Stimulated activated memory B cell treated with anti-CD40 and anti-IgM and Interleukin-4, amounts not matched to agents 10 μg/mL and 1 μg/mL and 100 μg/mL, for 72 hours (primary cell): ENCODE measurements around the gene SLC25A13.
"Not testable (repeated sequence)": the region's sequence is repeated elsewhere in the genome, so short reads cannot be mapped to it uniquely, and the experiment has no call there.

Experiments
- ATAC-seq: fragments of 150-1000 bp; cut with Tn5 transposase; 2 replicates; pipeline ENCODE4 v1.10.0; 2021
- H3K27ac Mint-ChIP-seq: one replicate; pipeline ENCODE4 v1.8.0; 2022; ENCODE audit warnings: mild to moderate bottlenecking, mixed read lengths
- H3K27me3 Mint-ChIP-seq: one replicate; pipeline ENCODE4 v1.8.0; 2022; ENCODE audit warnings: mixed read lengths
- H3K36me3 Mint-ChIP-seq: one replicate; pipeline ENCODE4 v1.8.0; 2022; ENCODE audit warnings: mixed read lengths
- H3K4me1 Mint-ChIP-seq: one replicate; pipeline ENCODE4 v1.8.0; 2022; ENCODE audit warnings: mixed read lengths
- H3K4me3 Mint-ChIP-seq: one replicate; pipeline ENCODE4 v1.8.0; 2022; ENCODE audit warnings: mild to moderate bottlenecking, moderate library complexity, mixed read lengths
- H3K9me3 Mint-ChIP-seq: one replicate; pipeline ENCODE4 v1.8.0; 2022; ENCODE audit warnings: mixed read lengths

The SLC25A13 gene

DNA sequence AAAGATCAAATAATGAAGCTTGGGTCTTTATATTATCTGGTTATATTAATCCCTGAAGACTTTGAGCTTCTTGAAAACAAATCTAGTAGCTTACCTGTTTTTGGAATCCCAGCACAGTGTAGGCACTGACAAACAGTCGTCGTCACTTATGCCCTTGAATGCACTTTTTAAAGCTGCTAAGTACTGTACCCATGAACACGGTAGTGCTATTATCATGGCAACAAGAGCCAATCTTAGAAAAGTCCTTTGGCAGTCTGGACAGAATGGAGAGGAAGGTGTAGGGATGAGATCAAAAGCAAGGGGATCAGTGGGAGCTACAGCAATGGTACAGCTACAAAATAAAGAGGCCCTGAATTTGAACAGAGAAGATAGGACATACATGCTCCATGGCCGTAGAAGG, 9.4 kb downstream of the SLC25A13 start:
- no peak for ATAC-seq
- no peak overlapping the region for H3K4me3 Mint-ChIP-seq
- H3K27me3 Mint-ChIP-seq: no peaks in the 10 kb centered on the region
- peaks cover 61% of the 10 kb centered on the region for H3K4me1 Mint-ChIP-seq
- no peak overlapping the region for H3K27ac Mint-ChIP-seq
- H3K36me3 Mint-ChIP-seq: peaks cover 58% of the 10 kb centered on the region
- H3K9me3 Mint-ChIP-seq: no peaks in the 10 kb centered on the region

DNA sequence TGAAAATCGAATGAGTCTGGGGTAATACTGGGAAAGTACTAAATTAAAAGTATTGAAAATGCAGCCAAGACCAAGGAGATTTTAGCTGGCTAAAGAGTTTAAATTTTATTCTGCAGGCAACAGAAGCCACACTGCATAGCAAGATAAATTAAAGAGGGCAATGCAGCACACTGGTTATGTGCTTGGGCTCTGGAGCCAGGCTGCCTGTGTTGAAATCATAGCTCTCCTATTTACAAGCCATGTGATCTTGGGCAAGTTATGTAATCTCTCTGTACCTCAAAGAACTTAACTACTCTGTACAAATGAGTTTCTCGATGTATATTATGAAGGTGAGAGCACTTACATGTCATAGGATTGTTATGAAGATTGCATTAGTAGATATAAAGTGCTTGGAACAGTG, 9.9 kb downstream of the SLC25A13 start:
- Mint-ChIP-seq H3K9me3 (no peaks in the 10 kb centered on the region), H3K4me3 (no peak overlapping the region), H3K27ac (no peak overlapping the region), H3K36me3 (peaks cover 58% of the 10 kb centered on the region), H3K27me3 (no peaks in the 10 kb centered on the region), H3K4me1 (peaks cover 58% of the 10 kb centered on the region)
- ATAC-seq: no peak

DNA sequence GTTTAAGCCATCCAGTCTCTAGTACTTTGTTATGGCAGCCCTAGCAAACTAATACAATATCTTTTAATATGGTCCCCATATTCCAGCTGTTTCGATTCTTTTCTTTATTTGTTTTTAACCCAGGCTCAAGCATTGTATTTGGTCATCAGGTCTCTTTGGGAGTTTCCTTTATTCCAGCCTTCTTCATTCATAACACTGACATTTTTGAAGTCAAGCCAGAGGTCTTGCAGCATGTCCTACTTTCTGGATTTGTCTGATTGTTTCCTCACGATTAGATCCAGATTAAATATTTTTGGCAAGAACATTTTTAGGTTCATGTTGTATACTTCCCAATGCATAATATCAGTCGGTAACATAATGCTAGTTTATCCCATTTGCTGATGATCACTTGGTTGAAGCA, 11.8 kb downstream of the SLC25A13 start:
- no peak for ATAC-seq
- H3K4me1 Mint-ChIP-seq: peaks cover 63% of the 10 kb centered on the region
- H3K36me3 Mint-ChIP-seq: peaks cover 56% of the 10 kb centered on the region
- H3K4me3 Mint-ChIP-seq: no peak overlapping the region
- no peak overlapping the region for H3K27ac Mint-ChIP-seq
- no peaks in the 10 kb centered on the region for H3K27me3 Mint-ChIP-seq
- H3K9me3 Mint-ChIP-seq: no peaks in the 10 kb centered on the region

DNA sequence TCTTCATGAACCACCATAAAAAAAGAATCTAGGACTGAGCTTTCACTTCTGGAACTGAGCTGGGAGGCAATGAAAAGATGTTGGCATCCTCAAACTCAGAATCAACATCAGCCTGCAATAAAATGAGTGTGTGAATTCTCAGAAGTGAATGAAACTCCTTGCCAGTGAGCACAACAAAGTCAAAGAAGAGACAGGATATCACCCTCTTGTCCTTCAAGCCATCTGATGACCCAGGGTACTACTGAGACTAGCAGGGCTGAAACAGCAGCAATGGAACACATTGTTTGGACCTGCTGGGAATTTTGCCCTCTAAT, 13.0 kb downstream of the SLC25A13 start:
- Mint-ChIP-seq H3K36me3 (peaks cover 53% of the 10 kb centered on the region), H3K4me3 (no peak overlapping the region), H3K9me3 (no peaks in the 10 kb centered on the region), H3K27me3 (no peaks in the 10 kb centered on the region), H3K27ac (no peak overlapping the region), H3K4me1 (peaks cover 64% of the 10 kb centered on the region)
- no peak for ATAC-seq

DNA sequence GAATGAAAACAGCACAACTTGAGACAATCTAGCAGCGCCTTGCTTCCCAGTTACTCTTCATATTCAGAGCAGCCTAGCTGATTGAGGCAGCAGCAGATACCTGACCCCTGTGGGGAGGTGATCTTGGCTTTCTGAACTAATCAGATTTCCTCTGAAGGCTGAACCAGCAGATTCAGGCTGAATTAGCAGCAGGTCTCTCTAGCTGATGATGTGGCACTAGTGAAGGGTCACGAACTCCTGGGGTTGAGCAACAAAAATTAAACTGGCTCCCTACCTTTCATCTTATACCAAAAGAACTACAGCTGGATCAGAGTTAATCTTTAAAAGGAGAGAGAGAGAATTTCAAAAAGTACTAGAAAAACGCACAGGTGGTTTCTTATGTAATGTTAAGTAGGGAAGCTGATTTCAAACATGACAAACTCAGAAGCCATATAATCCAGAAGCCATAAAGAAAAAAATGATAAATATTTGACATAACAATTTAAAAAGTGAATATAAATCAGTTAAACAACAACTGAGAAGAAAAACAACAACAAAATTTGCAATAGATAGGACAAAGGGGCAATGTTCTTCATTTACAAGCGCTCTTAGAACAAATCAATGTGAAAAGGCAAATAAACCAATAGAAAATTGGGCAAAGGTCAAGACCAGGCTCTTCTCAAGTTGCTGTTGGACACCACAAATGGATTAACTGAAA, 13.5 kb downstream of the SLC25A13 start:
- H3K27me3 Mint-ChIP-seq: no peaks in the 10 kb centered on the region
- no peak overlapping the region for H3K27ac Mint-ChIP-seq
- H3K9me3 Mint-ChIP-seq: no peaks in the 10 kb centered on the region
- H3K4me1 Mint-ChIP-seq: peaks cover 65% of the 10 kb centered on the region
- peaks cover 49% of the 10 kb centered on the region for H3K36me3 Mint-ChIP-seq
- H3K4me3 Mint-ChIP-seq: no peak overlapping the region
- no peak for ATAC-seq

DNA sequence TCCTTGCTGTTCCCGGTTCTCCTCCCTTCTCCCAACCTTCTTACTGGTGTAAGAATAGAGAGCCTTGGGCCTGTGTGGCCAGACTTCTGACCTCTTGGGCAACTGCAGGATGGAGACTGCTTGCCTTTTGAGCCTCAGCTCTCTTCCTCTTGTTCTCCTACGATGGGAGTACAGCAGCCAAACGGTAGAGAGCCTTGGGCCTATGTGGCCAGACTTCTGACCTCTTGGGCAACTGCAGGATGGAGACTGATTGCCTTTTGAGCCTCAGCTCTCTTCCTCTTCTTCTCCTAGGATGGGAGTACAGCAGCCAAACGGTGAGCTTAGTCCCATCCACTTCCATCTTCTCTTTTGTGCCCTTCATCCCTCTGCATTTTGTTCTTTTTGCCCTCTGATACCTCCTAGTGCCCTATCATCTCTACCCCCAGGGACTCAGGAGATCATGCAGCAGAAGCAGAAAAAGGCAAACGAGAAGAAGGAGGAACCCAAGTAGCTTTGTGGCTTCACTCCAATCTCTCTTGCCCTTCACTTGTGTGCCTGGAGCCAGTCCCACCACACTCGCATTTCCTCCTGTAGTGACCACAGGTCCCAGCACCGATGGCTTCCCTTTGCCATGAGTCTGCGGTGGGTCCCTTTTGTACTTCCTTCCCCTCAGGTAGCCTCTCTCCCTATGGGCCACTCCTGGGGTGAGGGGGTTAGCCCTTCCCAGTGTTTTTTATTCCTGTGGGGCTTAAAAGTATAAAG, 15.3 kb downstream of the SLC25A13 start:
- H3K27ac Mint-ChIP-seq: peak overlapping the region; percentile 5
- peaks cover 43% of the 10 kb centered on the region for H3K36me3 Mint-ChIP-seq
- no peaks in the 10 kb centered on the region for H3K9me3 Mint-ChIP-seq
- peak; percentile 56 for ATAC-seq
- no peak overlapping the region for H3K4me3 Mint-ChIP-seq
- peaks cover 70% of the 10 kb centered on the region for H3K4me1 Mint-ChIP-seq
- H3K27me3 Mint-ChIP-seq: no peaks in the 10 kb centered on the region

GRCh38 chr7:96305915-96306314, 16.0 kb downstream of the SLC25A13 start:
- H3K27ac Mint-ChIP-seq: no peak overlapping the region
- H3K4me1 Mint-ChIP-seq: peaks cover 63% of the 10 kb centered on the region
- no peak overlapping the region for H3K4me3 Mint-ChIP-seq

DNA sequence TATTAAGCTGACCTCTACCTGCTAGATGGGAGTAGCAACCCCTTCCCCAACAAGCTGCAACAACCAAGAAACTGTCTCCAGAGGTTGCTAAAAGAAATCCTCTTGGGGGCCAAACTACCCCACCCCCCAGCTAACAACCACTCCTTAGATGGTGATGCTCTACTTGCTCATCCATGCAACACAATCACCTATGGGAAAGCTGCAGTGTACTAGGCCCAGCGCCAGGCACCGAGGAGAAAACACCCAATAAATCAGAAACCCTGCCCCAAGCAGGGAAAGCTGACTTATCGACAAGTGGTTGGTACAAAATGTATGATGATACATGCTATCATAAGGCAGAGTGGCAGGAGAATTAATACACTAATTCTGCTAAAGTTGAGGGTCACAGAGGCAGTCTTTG, 17.3 kb downstream of the SLC25A13 start:
- Mint-ChIP-seq H3K4me1 (peaks cover 51% of the 10 kb centered on the region), H3K27me3 (no peaks in the 10 kb centered on the region), H3K9me3 (no peaks in the 10 kb centered on the region), H3K36me3 (peaks cover 28% of the 10 kb centered on the region), H3K4me3 (no peak overlapping the region), H3K27ac (peak overlapping the region; percentile 19)
- no peak for ATAC-seq

More at GRCh38 chr7:96305915-96306314, 16.0 kb downstream of the SLC25A13 start:
- ATAC-seq: no peak
- Mint-ChIP-seq H3K27me3 (no peaks in the 10 kb centered on the region), H3K9me3 (no peaks in the 10 kb centered on the region), H3K36me3 (peaks cover 37% of the 10 kb centered on the region)

DNA sequence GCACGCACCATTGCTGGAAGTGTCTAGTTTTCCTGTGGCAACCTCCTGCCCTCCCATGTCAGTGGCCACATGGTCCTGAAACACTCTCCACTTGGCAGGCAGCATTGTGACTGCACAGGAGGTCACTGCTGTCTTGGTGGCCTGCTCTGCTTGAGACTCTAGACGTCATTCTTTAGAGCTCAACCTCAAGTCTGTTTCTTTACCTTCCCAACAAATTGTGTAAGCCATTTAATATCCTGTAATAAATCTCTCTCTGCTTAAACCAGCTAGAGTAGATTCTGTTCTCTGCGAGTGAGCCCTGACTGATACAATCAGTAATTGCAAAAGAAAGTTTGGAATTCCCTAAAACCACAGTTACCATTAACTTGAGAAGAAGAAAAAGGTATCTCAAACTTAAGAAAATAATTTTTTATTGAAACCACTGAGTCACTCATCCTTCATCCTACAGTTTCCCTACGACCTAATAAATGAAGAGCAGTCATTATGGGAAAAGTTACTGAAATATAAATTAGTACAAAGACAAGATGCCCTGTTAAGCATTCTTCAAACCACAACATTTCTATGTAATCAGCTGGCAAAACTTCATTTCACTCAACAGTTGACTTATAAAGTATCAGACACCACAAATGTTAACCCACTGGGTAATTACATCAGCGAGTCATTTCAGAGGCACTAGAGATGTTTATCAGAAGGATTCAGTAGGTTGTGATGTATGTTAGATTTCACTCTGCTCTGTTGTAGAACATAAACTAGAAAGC, 18.0 kb downstream of the SLC25A13 start:
- no peak for ATAC-seq
- H3K9me3 Mint-ChIP-seq: no peaks in the 10 kb centered on the region
- no peak overlapping the region for H3K4me3 Mint-ChIP-seq
- H3K36me3 Mint-ChIP-seq: peaks cover 24% of the 10 kb centered on the region
- peak overlapping the region; percentile 19 for H3K27ac Mint-ChIP-seq
- H3K4me1 Mint-ChIP-seq: peaks cover 48% of the 10 kb centered on the region
- no peaks in the 10 kb centered on the region for H3K27me3 Mint-ChIP-seq

DNA sequence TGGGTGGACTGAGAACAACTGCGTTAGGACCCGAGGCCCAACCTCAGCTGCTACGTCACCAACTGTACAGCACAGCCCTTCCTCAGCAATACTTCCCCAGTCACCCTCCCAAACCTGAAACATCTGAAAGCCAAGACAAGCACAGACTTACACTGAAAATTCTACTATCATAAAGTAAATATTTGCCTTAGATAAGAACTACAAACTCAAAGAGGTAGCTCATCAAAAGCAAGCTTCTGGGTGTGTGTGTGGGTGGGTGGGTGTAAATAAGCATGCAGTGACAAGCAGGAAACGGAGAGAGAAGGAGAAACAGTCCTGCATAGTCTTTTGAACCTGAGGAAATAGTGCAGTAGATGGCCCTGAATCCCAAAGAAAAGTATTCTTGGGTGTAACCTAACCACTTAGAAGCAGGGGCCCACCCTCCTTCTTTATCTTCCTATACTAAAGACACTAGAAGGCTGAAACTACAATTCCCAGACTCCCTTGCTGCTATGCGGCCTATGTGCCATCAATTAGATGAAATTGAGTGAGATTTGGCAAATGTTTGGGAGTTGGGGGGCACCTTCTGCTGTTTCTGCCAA, 18.7 kb downstream of the SLC25A13 start:
- H3K27ac Mint-ChIP-seq: no peak overlapping the region
- ATAC-seq: no peak
- H3K27me3 Mint-ChIP-seq: no peaks in the 10 kb centered on the region
- peaks cover 18% of the 10 kb centered on the region for H3K36me3 Mint-ChIP-seq
- H3K4me3 Mint-ChIP-seq: no peak overlapping the region
- H3K9me3 Mint-ChIP-seq: no peaks in the 10 kb centered on the region
- peaks cover 48% of the 10 kb centered on the region for H3K4me1 Mint-ChIP-seq

- H3K4me1 Mint-ChIP-seq: peaks cover 40% of the 10 kb centered on the region
Measured at GRCh38 chr7:96300986-96301385, 20.9 kb downstream of the SLC25A13 start.

GRCh38 chr7:96300502-96300901, 21.4 kb downstream of the SLC25A13 start:
- ATAC-seq: no peak
- no peak overlapping the region for H3K4me3 Mint-ChIP-seq
- no peak overlapping the region for H3K27ac Mint-ChIP-seq
- peaks cover 20% of the 10 kb centered on the region for H3K36me3 Mint-ChIP-seq
- peaks cover 35% of the 10 kb centered on the region for H3K4me1 Mint-ChIP-seq
- no peaks in the 10 kb centered on the region for H3K9me3 Mint-ChIP-seq
- no peaks in the 10 kb centered on the region for H3K27me3 Mint-ChIP-seq

More at GRCh38 chr7:96300986-96301385, 20.9 kb downstream of the SLC25A13 start:
- no peak overlapping the region for H3K4me3 Mint-ChIP-seq
- no peak overlapping the region for H3K27ac Mint-ChIP-seq
- H3K27me3 Mint-ChIP-seq: no peaks in the 10 kb centered on the region
- peaks cover 15% of the 10 kb centered on the region for H3K36me3 Mint-ChIP-seq
- no peaks in the 10 kb centered on the region for H3K9me3 Mint-ChIP-seq
- ATAC-seq: no peak

GRCh38 chr7:96299496-96299895, 22.4 kb downstream of the SLC25A13 start:
- no peak overlapping the region for H3K27ac Mint-ChIP-seq
- no peaks in the 10 kb centered on the region for H3K27me3 Mint-ChIP-seq
- peaks cover 29% of the 10 kb centered on the region for H3K4me1 Mint-ChIP-seq
- peaks cover 30% of the 10 kb centered on the region for H3K36me3 Mint-ChIP-seq
- no peaks in the 10 kb centered on the region for H3K9me3 Mint-ChIP-seq
- no peak for ATAC-seq
- no peak overlapping the region for H3K4me3 Mint-ChIP-seq

- Mint-ChIP-seq H3K27me3 (no peaks in the 10 kb centered on the region), H3K4me3 (no peak overlapping the region), H3K9me3 (no peaks in the 10 kb centered on the region), H3K36me3 (peaks cover 33% of the 10 kb centered on the region), H3K27ac (no peak overlapping the region), H3K4me1 (peaks cover 12% of the 10 kb centered on the region)
- ATAC-seq: no peak
Measured at GRCh38 chr7:96297876-96298275, 24.0 kb downstream of the SLC25A13 start.

DNA sequence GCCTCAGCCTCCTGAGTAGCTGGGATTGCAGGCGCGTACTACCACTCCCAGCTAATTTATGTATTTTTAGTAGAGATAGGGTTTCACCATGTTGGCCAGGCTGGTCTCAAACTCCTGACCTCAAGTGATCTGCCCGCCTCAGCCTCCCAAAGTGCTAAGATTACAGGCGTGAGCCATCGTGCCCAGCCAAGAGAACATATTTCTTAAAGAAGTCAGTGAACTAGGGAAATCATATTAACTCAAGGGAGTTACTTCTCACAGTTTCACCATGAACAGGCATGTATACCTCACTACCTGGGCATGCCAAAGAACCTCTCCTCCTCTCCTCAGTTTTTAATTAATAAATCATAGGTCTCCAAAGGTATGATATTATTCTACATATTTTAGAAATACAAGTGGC, 24.5 kb downstream of the SLC25A13 start:
- not testable (repeated sequence) for H3K27ac Mint-ChIP-seq, ATAC-seq
- peaks cover 11% of the 10 kb centered on the region for H3K4me1 Mint-ChIP-seq

More for the DNA sequence above, 24.5 kb downstream of the SLC25A13 start:
- peaks cover 35% of the 10 kb centered on the region for H3K36me3 Mint-ChIP-seq
- H3K4me3 Mint-ChIP-seq, H3K27me3 Mint-ChIP-seq, H3K9me3 Mint-ChIP-seq: not testable (repeated sequence)
